Activated CD8-positive, alpha-beta memory T cell treated with anti-CD3 and anti-CD28 coated beads for 1 hour (primary cell): ENCODE results near the gene TRAF4.
A peak's percentile ranks its signal among the peaks of the same experiment; 100 is the strongest.

Experiments
- DNase-seq, 2 donors: peaks; one replicate each; pipeline ENCODE4 v3.0.0-alpha.2; 2020; ENCODE audit warnings: low read depth in 1 of 2; ENCODE audit errors: extremely low read depth in 1 of 2

The TRAF4 gene

GRCh38 chr17:28745786-28746411 lies 2.1 kb downstream of the TRAF4 start:
- DNase-seq: no peak

- no peak for DNase-seq
Observed at GRCh38 chr17:28746611-28747050, 2.8 kb downstream of the TRAF4 start.

GRCh38 chr17:28747051-28747691 lies 3.4 kb downstream of the TRAF4 start:
- DNase-seq: no peak

- DNase-seq: no peak
Observed at GRCh38 chr17:28747801-28748750, 4.3 kb downstream of the TRAF4 start.

- DNase-seq: no peak
Observed at GRCh38 chr17:28748852-28749515, 5.2 kb downstream of the TRAF4 start.

- DNase-seq: no peak
Observed at GRCh38 chr17:28749516-28750177, 5.8 kb downstream of the TRAF4 start.

- DNase-seq: peak; percentile 74 to 82
Observed at GRCh38 chr17:28750178-28751047, 6.6 kb downstream of the TRAF4 start.

GRCh38 chr17:28751600-28752366 lies 8.0 kb downstream of the TRAF4 start:
- no peak for DNase-seq

GRCh38 chr17:28755486-28755885 lies 11.7 kb downstream of the TRAF4 start:
- no peak for DNase-seq

GRCh38 chr17:28756049-28756804 lies 12.4 kb downstream of the TRAF4 start:
- no peak for DNase-seq

- DNase-seq: no peak
Observed at GRCh38 chr17:28758411-28759121, 14.8 kb downstream of the TRAF4 start.

GRCh38 chr17:28759256-28759865 lies 15.6 kb downstream of the TRAF4 start:
- DNase-seq: no peak

GRCh38 chr17:28760601-28761562 lies 17.1 kb downstream of the TRAF4 start:
- no peak for DNase-seq

- DNase-seq: no peak
Observed at GRCh38 chr17:28763137-28763799, 19.5 kb downstream of the TRAF4 start.

GRCh38 chr17:28763804-28764266 lies 20.0 kb downstream of the TRAF4 start:
- peak; percentile 53 to 57 for DNase-seq
